Neural cell (in vitro differentiated cells): ENCODE results near the gene C16orf86.

Experiments used
- CTCF ChIP-seq: fragments of 450-650 bp; IDR thresholded peaks from 2 replicates; pipeline ENCODE4 v1.5.1; 2014; ENCODE audit warnings: antibody characterized with exemption, mild to moderate bottlenecking, moderate library complexity; ENCODE audit not compliant: poor library complexity, severe bottlenecking
- EP300 ChIP-seq: fragments of 450-650 bp; conservative IDR thresholded peaks from 2 replicates; pipeline ENCODE4 v1.6.1; 2014; ENCODE audit warnings: antibody characterized with exemption, mild to moderate bottlenecking, moderate library complexity; ENCODE audit not compliant: poor library complexity, severe bottlenecking
- EZH2 ChIP-seq: fragments of 200-600, 300-800 bp; shearing (Covaris generic), sonication (generic); IDR thresholded peaks from 2 replicates; pipeline ENCODE4 v1.6.1; 2014; ENCODE audit warnings: antibody characterized with exemption, low read length, borderline replicate concordance, mild to moderate bottlenecking; ENCODE audit not compliant: insufficient read depth, poor library complexity, severe bottlenecking
- MXI1 ChIP-seq: fragments of 450-650 bp; conservative IDR thresholded peaks from 2 replicates; pipeline ENCODE4 v1.6.1; 2014; ENCODE audit warnings: antibody characterized with exemption, mild to moderate bottlenecking; ENCODE audit not compliant: poor library complexity, severe bottlenecking
- POLR2AphosphoS5 ChIP-seq: IDR thresholded peaks from 2 replicates; pipeline ENCODE4 v1.6.1; 2012
- RAD21 ChIP-seq: fragments of 450-650 bp; conservative IDR thresholded peaks from 2 replicates; pipeline ENCODE4 v1.6.1; 2014; ENCODE audit warnings: antibody characterized with exemption, mild to moderate bottlenecking, moderate library complexity
- REST ChIP-seq: IDR thresholded peaks from 2 replicates; pipeline ENCODE4 v1.6.1; 2012; ENCODE audit warnings: borderline replicate concordance
- SMC3 ChIP-seq: fragments of 450-650 bp; conservative IDR thresholded peaks from 2 replicates; pipeline ENCODE4 v1.6.1; 2014; ENCODE audit warnings: antibody characterized with exemption, mild to moderate bottlenecking, moderate library complexity; ENCODE audit not compliant: poor library complexity
- TAF1 ChIP-seq: IDR thresholded peaks from 2 replicates; pipeline ENCODE4 v1.6.1; 2012; ENCODE audit warnings: low read depth

GRCh38 chr16:67661101-67661761, 5.4 kb upstream of the C16orf86 start:
- TF ChIP-seq EZH2: no peak
- no peak for TF ChIP-seq POLR2AphosphoS5
- peak; percentile 19 for TF ChIP-seq CTCF
- TF ChIP-seq EP300: no peak
- no peak for TF ChIP-seq MXI1
- TF ChIP-seq TAF1: no peak
- peak; percentile 52 for TF ChIP-seq REST
- TF ChIP-seq SMC3: no peak
- TF ChIP-seq RAD21: peak; percentile 11
